Left cardiac atrium (tissue), 4 donors: ENCODE measurements around the gene HOPX. TPM values are rescaled to one million over a fixed set of nuclear protein-coding genes. Genes with fewer than 3 reads are reported as not detected.
"Not testable (repeated sequence)": the region's sequence is repeated elsewhere in the genome, so short reads cannot be mapped to it uniquely, and the experiment has no call there.

Source experiments
- ATAC-seq, 2 donors: fragments of 200-7000 bp; cut with Tn5 transposase; one replicate each; pipeline ENCODE4 v1.9.1; 2020; ENCODE audit warnings: mild to moderate bottlenecking in 2 of 2, moderate library complexity in 2 of 2
- DNase-seq: peaks from one replicate; pipeline ENCODE4 v3.0.0-alpha.2; 2020
- intact Hi-C, 2 donors: fragments of 100-400 bp; cut with DNase I; formaldehyde crosslinking; loops; one replicate each; pipeline versions ENCODE4 v1.14.1 to v1.15.1; 2022 to 2023
- total RNA-seq, 2 donors: library from RNA; stranded (reverse); fragmentation: NEBNext Ultra II Directional; extraction: Animal tissue kit (Norgen Biotek cat#: 25700); gene quantifications; one replicate each; pipeline ENCODE4 v1.2.1, GENCODE V29; 2021
- donor health status: DM: no; HTN: yes; CAD: no.
- donor health status: DM: no; HTN: yes; CAD: no; lungs with severe emphysema.
- donor health status: DM: yes; HTN: yes; CAD: no.
- donor health status: Dilated cardiomyopathy.

HOPX gene
- total RNA-seq, 2 donors from 2014 or later, result 9.6 to 17.1 TPM

- DNase-seq (no peak), ATAC-seq (no peak)
- intact Hi-C loops, result no loop called here
Measured at GRCh38 chr4:56637791-56638190, 43.3 kb downstream of the HOPX start.

GRCh38 chr4:56637154-56637553 is 43.9 kb downstream of the HOPX start:
- DNase-seq (no peak), ATAC-seq (no peak)
- intact Hi-C loops, result no loop called here

- DNase-seq, ATAC-seq, intact Hi-C loops: not testable (repeated sequence)
Measured at GRCh38 chr4:56634954-56635353, 46.1 kb downstream of the HOPX start.

GRCh38 chr4:56633486-56633885 is 47.6 kb downstream of the HOPX start:
- no peak for DNase-seq

GRCh38 chr4:56630876-56631666 is 50.0 kb downstream of the HOPX start:
- DNase-seq (no peak), ATAC-seq (no peak)
- intact Hi-C loops, result no loop called here

More at GRCh38 chr4:56633486-56633885, 47.6 kb downstream of the HOPX start:
- ATAC-seq, result no peak
- intact Hi-C loops, result no loop called here

- ATAC-seq, result no peak
- intact Hi-C loops, result no loop called here
Measured at GRCh38 chr4:56628592-56628991, 52.5 kb downstream of the HOPX start.

GRCh38 chr4:56627985-56628384 is 53.1 kb downstream of the HOPX start:
- intact Hi-C loops, result no loop called here
- DNase-seq (no peak), ATAC-seq (no peak)

More at GRCh38 chr4:56628592-56628991, 52.5 kb downstream of the HOPX start:
- no peak for DNase-seq

- ATAC-seq, result no peak
- intact Hi-C loops, result no loop called here
- DNase-seq, result no peak
Measured at GRCh38 chr4:56627375-56627774, 53.7 kb downstream of the HOPX start.

- intact Hi-C loops, result no loop called here
- no peak for DNase-seq
- no peak for ATAC-seq
Measured at GRCh38 chr4:56626963-56627362, 54.1 kb downstream of the HOPX start.

- no peak for DNase-seq
- intact Hi-C loops, result no loop called here
- ATAC-seq, result no peak
Measured at GRCh38 chr4:56626420-56626819, 54.7 kb downstream of the HOPX start.

GRCh38 chr4:56622176-56622575 is 58.9 kb downstream of the HOPX start:
- no peak for ATAC-seq
- no peak for DNase-seq
- intact Hi-C loops, result no loop called here

GRCh38 chr4:56619816-56620215 is 61.3 kb downstream of the HOPX start:
- no peak for ATAC-seq
- DNase-seq, result no peak
- intact Hi-C loops, result no loop called here

- intact Hi-C loops, result no loop called here
- no peak for DNase-seq
- ATAC-seq, result no peak
Measured at GRCh38 chr4:56619160-56619559, 61.9 kb downstream of the HOPX start.

- ATAC-seq (no peak), DNase-seq (no peak)
- intact Hi-C loops, result no loop called here
Measured at GRCh38 chr4:56618734-56619133, 62.4 kb downstream of the HOPX start.

GRCh38 chr4:56613101-56613862 is 67.8 kb downstream of the HOPX start:
- no peak for ATAC-seq
- intact Hi-C loops, result no loop called here
- DNase-seq, result no peak

GRCh38 chr4:56612282-56612681 is 68.8 kb downstream of the HOPX start:
- intact Hi-C loops, result no loop called here
- no peak for ATAC-seq

GRCh38 chr4:56611501-56611900 is 69.6 kb downstream of the HOPX start:
- intact Hi-C loops, result no loop called here
- no peak for ATAC-seq
- no peak for DNase-seq

More at GRCh38 chr4:56612282-56612681, 68.8 kb downstream of the HOPX start:
- DNase-seq, result no peak

- intact Hi-C loops, DNase-seq, ATAC-seq: not testable (repeated sequence)
Measured at GRCh38 chr4:56610170-56610569, 70.9 kb downstream of the HOPX start.

GRCh38 chr4:56607926-56608325 is 73.2 kb downstream of the HOPX start:
- DNase-seq, result no peak
- intact Hi-C loops, result no loop called here
- ATAC-seq, result no peak

- intact Hi-C loops, result no loop called here
- DNase-seq (no peak), ATAC-seq (no peak)
Measured at GRCh38 chr4:56606385-56606784, 74.7 kb downstream of the HOPX start.
